ENCODE data around the gene KLHL34.

KLHL34 gene

DNA sequence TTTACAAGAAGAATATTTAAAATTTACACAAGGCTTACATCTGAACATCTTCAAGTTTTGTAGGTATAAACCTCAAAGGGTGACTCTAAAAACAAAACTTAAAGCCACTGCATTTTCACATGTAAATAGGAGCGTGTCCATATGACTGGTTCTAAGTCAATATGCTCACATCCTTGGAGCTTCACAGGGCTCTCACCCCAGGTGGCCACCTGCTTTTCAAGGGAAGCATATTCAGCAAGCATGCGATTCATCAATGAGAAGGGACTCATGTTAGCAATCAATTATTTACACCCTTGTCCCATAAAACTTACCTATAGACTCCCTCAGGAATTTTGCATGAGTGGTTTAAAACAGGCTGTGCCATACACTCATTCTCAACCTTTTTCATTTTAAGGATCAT lies 17.8 kb upstream of the KLHL34 start:
- H3K9me3 ChIP-seq (ENCODE audit: control insufficient read depth, low read length), result no peaks in the 10 kb centered on the region

DNA sequence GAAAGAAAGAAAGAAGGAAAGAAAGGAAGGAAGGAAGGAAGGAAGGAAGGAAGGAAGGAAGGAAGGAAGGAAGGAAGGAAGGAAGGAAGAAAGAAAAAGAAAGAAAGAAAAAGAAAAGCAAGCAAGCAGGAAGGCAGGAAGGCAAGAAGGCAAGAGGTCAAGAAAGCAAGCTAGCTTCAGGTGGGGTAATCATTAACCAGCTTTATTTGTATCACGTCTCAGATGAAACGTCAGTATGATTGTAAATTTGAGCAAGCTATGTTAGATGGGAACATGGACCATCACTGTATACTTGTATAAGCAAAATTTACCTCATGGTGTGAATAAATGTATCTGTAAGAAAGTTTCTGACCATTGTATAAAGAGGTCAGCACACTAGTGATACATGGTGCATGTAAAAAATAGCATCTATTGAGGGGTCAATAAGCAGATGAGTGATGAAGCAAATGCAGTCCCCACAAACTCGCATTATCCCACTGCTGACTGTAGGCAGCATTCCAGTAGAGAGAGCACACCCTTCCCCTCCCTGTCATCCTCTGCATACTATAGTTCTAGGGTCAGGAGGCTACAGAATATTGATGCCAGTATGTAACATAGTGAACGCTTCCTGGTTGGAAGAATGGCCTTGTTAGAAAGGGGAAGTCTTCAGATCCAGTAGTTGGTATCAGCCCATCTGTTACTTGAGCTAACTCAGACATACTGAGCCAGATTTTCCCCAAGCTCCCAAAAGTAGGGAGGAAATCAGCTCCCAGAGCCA lies 16.5 kb upstream of the KLHL34 start:
- Histone ChIP-seq H3K4me1 (ENCODE audit: control insufficient read depth, insufficient read depth, low read length) (no peaks in the 10 kb centered on the region), H3K9me3 (ENCODE audit: control insufficient read depth, low read length) (no peaks in the 10 kb centered on the region), H3K27me3 (ENCODE audit: control insufficient read depth, insufficient read depth, low read length, poor library complexity, severe bottlenecking) (no peaks in the 10 kb centered on the region), H3K4me3 (ENCODE audit: insufficient read depth, low read depth, low read length) (no peak overlapping the region), H3K36me3 (ENCODE audit: control insufficient read depth, insufficient read depth, low read length) (no peaks in the 10 kb centered on the region), H3K27ac (ENCODE audit: insufficient read depth, low read depth, low read length, poor library complexity, severe bottlenecking) (no peak overlapping the region)
- 87 to 98% methylated on average over 3 to 4 of the region's 4 CpGs for WGBS, 2 experiments

More for the DNA sequence above, 17.8 kb upstream of the KLHL34 start:
- Histone ChIP-seq H3K36me3 (ENCODE audit: control insufficient read depth, insufficient read depth, low read length) (no peaks in the 10 kb centered on the region), H3K4me1 (ENCODE audit: control insufficient read depth, insufficient read depth, low read length) (no peaks in the 10 kb centered on the region), H3K4me3 (ENCODE audit: insufficient read depth, low read depth, low read length) (no peak overlapping the region), H3K27me3 (ENCODE audit: control insufficient read depth, insufficient read depth, low read length, poor library complexity, severe bottlenecking) (no peaks in the 10 kb centered on the region), H3K27ac (ENCODE audit: insufficient read depth, low read depth, low read length, poor library complexity, severe bottlenecking) (no peak overlapping the region)
- WGBS, 2 experiments, result 47 to 49% methylated on average over 2 of the region's 2 CpGs

DNA sequence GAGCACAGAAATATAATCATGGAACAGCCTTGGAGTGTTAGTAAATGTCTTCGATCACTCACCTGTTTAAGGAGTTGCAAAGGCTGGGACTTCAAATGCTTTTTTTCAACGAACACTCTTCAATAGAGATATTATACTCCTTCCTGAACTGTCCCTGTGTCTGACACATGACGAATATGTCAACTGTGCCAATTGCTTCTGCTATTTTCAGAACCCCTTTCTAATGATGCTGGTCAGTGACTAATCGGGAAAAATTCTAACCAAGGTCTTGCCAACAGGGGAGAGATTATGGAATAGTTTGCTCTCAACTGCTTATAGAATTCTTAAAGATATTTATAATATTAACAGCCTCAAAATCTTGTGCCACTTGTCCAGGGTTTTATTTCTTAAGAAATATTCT lies 8.5 kb upstream of the KLHL34 start:
- 88 to 96% methylated on average over 3 to 4 of the region's 4 CpGs for WGBS, 2 experiments
- Histone ChIP-seq H3K27me3 (ENCODE audit: control insufficient read depth, insufficient read depth, low read length, poor library complexity, severe bottlenecking) (no peaks in the 10 kb centered on the region), H3K36me3 (ENCODE audit: control insufficient read depth, insufficient read depth, low read length) (no peaks in the 10 kb centered on the region), H3K27ac (ENCODE audit: insufficient read depth, low read depth, low read length, poor library complexity, severe bottlenecking) (no peak overlapping the region), H3K4me1 (ENCODE audit: control insufficient read depth, insufficient read depth, low read length) (no peaks in the 10 kb centered on the region), H3K9me3 (ENCODE audit: control insufficient read depth, low read length) (no peaks in the 10 kb centered on the region), H3K4me3 (ENCODE audit: insufficient read depth, low read depth, low read length) (no peak overlapping the region)

DNA sequence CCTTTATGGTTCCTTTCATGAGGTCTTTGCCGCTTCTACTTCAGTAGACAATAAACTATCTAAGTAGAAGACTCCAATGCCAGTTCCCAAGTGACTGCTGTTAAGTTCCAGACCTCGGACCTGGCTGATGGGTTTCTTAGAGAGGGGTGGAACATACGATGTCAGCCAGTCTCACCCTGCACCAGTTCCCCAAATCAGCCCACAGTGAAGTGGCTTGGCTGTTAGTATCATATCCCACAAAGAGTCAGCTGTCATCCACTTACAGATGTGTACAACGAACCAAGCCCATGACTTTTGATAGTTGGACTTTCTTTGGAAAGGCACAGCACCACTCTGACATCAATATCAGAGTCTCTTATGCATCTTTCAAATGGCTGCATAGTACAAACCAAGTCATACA lies 8.1 kb upstream of the KLHL34 start:
- Histone ChIP-seq H3K27me3 (ENCODE audit: control insufficient read depth, insufficient read depth, low read length, poor library complexity, severe bottlenecking) (no peaks in the 10 kb centered on the region), H3K27ac (ENCODE audit: insufficient read depth, low read depth, low read length, poor library complexity, severe bottlenecking) (no peak overlapping the region), H3K9me3 (ENCODE audit: control insufficient read depth, low read length) (no peaks in the 10 kb centered on the region), H3K4me3 (ENCODE audit: insufficient read depth, low read depth, low read length) (no peak overlapping the region), H3K4me1 (ENCODE audit: control insufficient read depth, insufficient read depth, low read length) (no peaks in the 10 kb centered on the region), H3K36me3 (ENCODE audit: control insufficient read depth, insufficient read depth, low read length) (no peaks in the 10 kb centered on the region)
- 93 to 94% methylated on average over 4 of the region's 4 CpGs for WGBS, 2 experiments

DNA sequence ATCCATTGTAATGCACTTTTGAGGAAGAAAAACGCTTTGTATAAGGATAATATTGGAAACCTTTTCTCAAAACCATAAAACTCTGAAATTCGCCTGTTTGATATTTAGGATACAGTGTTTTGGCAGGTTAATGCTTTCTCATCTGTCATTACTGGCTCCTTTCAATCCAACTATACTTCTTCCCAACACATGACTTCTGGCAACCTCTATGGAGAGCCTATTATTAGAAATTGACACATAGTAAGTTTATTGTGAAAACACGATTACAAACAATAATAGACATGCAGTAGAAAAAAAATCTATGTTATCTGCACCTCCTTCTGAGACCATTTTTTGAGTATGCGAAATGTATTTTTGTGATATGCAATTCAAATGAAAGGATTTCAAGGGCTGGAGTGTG lies 4.6 kb upstream of the KLHL34 start:
- no peak overlapping the region for H3K27ac ChIP-seq (ENCODE audit: insufficient read depth, low read depth, low read length, poor library complexity, severe bottlenecking)
- no peaks in the 10 kb centered on the region for H3K27me3 ChIP-seq (ENCODE audit: control insufficient read depth, insufficient read depth, low read length, poor library complexity, severe bottlenecking)
- no peaks in the 10 kb centered on the region for H3K9me3 ChIP-seq (ENCODE audit: control insufficient read depth, low read length)
- WGBS, 2 experiments, result 80 to 91% methylated on average over 1 to 2 of the region's 4 CpGs
- no peaks in the 10 kb centered on the region for H3K4me1 ChIP-seq (ENCODE audit: control insufficient read depth, insufficient read depth, low read length)
- H3K36me3 ChIP-seq (ENCODE audit: control insufficient read depth, insufficient read depth, low read length), result no peaks in the 10 kb centered on the region
- H3K4me3 ChIP-seq (ENCODE audit: insufficient read depth, low read depth, low read length), result no peak overlapping the region

DNA sequence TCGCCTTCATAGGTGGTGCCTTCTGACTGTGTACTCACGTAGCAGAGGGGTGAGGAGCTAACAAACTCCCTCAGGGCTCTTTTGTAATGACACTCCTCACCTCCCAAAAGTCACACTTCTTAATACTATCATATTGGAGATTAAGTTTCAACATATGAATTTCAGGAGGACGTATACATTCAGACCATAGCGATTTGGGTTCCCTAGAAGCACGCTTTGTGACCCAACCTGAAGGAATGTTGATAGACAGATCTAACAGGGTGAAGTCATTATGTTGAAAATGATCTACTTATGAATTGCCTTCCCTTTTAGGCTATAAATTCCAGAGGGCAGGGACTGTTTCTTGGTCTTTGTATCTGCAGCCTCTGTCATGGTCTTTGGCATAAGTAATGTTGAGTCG lies 3.2 kb upstream of the KLHL34 start:
- no peaks in the 10 kb centered on the region for H3K9me3 ChIP-seq (ENCODE audit: control insufficient read depth, low read length)
- H3K27me3 ChIP-seq (ENCODE audit: control insufficient read depth, insufficient read depth, low read length, poor library complexity, severe bottlenecking), result no peaks in the 10 kb centered on the region
- H3K4me1 ChIP-seq (ENCODE audit: control insufficient read depth, insufficient read depth, low read length), result no peaks in the 10 kb centered on the region
- 96 to 100% methylated on average over 4 to 6 of the region's 6 CpGs for whole genome bisulfite sequencing, 2 experiments
- no peak overlapping the region for H3K4me3 ChIP-seq (ENCODE audit: insufficient read depth, low read depth, low read length)
- no peaks in the 10 kb centered on the region for H3K36me3 ChIP-seq (ENCODE audit: control insufficient read depth, insufficient read depth, low read length)
- no peak overlapping the region for H3K27ac ChIP-seq (ENCODE audit: insufficient read depth, low read depth, low read length, poor library complexity, severe bottlenecking)

DNA sequence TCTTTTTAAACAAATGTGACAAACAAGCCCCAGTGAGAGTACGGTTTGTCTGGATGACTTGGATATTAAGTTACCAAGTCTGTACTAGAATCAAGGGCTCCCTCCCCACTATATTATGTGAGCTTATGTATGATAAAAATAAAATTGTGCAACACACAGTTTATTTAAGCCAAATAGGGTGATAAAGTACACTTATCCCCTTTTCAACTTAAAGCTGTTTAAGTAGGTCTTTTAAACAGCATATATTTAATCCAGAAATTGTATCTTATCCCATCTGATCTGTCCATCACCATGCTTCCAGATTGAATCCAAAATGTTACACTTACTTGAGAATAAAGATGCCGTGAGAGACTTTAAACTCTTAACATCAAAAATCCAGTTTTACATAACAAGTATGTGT lies 2.0 kb upstream of the KLHL34 start:
- WGBS, 2 experiments, result 100% methylated on average over 1 of the region's 2 CpGs; no CpG with 5 or more reads in 1 of the 2 experiments
- Histone ChIP-seq H3K9me3 (ENCODE audit: control insufficient read depth, low read length) (no peaks in the 10 kb centered on the region), H3K36me3 (ENCODE audit: control insufficient read depth, insufficient read depth, low read length) (no peaks in the 10 kb centered on the region), H3K27me3 (ENCODE audit: control insufficient read depth, insufficient read depth, low read length, poor library complexity, severe bottlenecking) (no peaks in the 10 kb centered on the region), H3K4me1 (ENCODE audit: control insufficient read depth, insufficient read depth, low read length) (no peaks in the 10 kb centered on the region), H3K27ac (ENCODE audit: insufficient read depth, low read depth, low read length, poor library complexity, severe bottlenecking) (no peak overlapping the region), H3K4me3 (ENCODE audit: insufficient read depth, low read depth, low read length) (no peak overlapping the region)

DNA sequence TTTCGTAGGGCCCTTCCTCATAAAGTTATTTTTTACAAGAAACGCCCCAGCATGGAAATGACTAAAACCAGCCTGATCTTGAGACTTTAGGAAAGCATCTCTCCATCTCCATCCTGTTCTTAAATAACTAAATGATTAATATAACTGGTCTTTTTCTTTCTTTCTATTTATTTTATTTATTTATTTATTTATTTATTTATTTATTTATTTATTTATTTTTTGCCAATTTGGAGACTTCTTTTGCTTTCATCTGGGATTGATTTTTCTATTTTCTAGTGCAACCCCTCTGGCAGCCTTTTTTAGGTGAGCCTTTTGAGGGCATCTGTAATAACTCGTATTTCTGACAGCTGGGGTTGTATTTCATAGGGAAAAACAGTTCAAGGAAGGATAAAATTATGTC lies 1.2 kb upstream of the KLHL34 start:
- Histone ChIP-seq H3K27ac (ENCODE audit: insufficient read depth, low read depth, low read length, poor library complexity, severe bottlenecking) (no peak overlapping the region), H3K4me1 (ENCODE audit: control insufficient read depth, insufficient read depth, low read length) (no peaks in the 10 kb centered on the region), H3K4me3 (ENCODE audit: insufficient read depth, low read depth, low read length) (no peak overlapping the region), H3K36me3 (ENCODE audit: control insufficient read depth, insufficient read depth, low read length) (no peaks in the 10 kb centered on the region), H3K9me3 (ENCODE audit: control insufficient read depth, low read length) (no peaks in the 10 kb centered on the region), H3K27me3 (ENCODE audit: control insufficient read depth, insufficient read depth, low read length, poor library complexity, severe bottlenecking) (no peaks in the 10 kb centered on the region)
- 90 to 93% methylated on average over 2 to 3 of the region's 3 CpGs for WGBS, 2 experiments

DNA sequence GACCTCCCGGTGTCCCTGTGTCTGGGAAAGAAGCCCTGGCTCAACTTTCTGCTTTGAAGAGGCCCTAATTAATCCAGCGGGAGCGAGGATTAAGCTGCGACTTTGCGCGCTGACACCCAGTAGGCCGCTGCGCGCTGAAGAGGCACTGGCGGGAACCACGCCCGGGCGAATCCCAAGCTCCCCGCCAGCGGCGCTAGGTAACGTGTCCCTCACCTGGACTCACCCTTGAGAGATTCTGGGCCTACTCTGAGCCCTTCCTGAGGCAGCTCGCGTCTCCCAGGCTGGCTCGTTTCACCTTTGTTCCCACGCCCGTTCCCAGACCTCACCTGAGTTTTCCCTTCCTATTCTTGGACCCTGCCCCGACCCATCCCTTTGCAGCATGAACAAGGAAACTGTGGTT lies 616 bp upstream of the KLHL34 start:
- H3K4me1 ChIP-seq (ENCODE audit: control insufficient read depth, insufficient read depth, low read length), result no peaks in the 10 kb centered on the region
- no peaks in the 10 kb centered on the region for H3K9me3 ChIP-seq (ENCODE audit: control insufficient read depth, low read length)
- 27 to 41% methylated on average over 23 of the region's 23 CpGs for WGBS, 2 experiments
- H3K27me3 ChIP-seq (ENCODE audit: control insufficient read depth, insufficient read depth, low read length, poor library complexity, severe bottlenecking), result no peaks in the 10 kb centered on the region
- H3K4me3 ChIP-seq (ENCODE audit: insufficient read depth, low read depth, low read length), result peak overlapping the region; percentile 29
- H3K36me3 ChIP-seq (ENCODE audit: control insufficient read depth, insufficient read depth, low read length), result no peaks in the 10 kb centered on the region
- no peak overlapping the region for H3K27ac ChIP-seq (ENCODE audit: insufficient read depth, low read depth, low read length, poor library complexity, severe bottlenecking)

DNA sequence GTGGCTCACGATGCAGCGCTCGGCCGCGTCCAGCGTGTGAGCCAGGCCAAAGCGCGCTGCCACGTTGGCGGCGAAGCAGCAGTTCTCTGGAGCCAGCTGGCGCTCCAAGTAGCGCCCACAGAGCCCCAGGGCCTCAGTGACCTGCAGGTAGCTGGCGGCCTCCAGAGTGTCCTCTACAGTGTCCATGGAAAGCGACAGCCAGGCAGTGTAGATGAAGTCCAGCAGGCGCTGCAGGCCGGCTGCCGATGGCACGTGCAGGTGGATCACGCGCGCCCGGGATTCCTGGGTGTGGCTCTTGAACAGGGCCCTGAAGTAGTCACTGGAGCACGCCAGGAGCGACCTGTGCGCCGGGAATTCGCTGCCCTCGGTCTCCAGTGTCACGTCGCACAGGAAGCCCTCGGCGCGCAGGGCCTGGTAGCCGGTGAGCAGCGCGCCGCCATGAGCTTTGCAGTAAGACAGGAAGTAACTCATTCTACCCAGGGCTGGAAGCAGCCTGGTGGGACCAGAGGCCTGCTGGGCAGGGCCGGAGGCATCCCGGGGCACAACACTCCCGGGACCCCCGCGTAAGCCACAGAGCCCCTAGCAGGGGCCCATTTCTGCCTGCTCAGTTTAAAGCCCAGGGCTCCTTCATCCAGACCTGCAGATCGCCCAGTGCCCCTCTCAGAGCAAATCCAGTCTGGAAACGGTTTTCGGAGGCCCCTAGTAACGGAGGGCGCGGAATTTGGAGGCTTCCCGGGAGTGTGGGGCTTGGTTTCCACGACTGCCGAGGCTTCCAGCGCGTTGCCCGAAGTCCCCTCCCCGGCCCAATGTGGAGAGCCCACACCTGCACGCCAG lies 595 bp downstream of the KLHL34 start:
- WGBS, 2 experiments, result 93 to 95% methylated on average over 57 of the region's 57 CpGs

More for the DNA sequence above, 595 bp downstream of the KLHL34 start:
- Histone ChIP-seq H3K4me1 (ENCODE audit: control insufficient read depth, insufficient read depth, low read length) (no peaks in the 10 kb centered on the region), H3K27me3 (ENCODE audit: control insufficient read depth, insufficient read depth, low read length, poor library complexity, severe bottlenecking) (no peaks in the 10 kb centered on the region), H3K9me3 (ENCODE audit: control insufficient read depth, low read length) (no peaks in the 10 kb centered on the region), H3K4me3 (ENCODE audit: insufficient read depth, low read depth, low read length) (no peak overlapping the region), H3K27ac (ENCODE audit: insufficient read depth, low read depth, low read length, poor library complexity, severe bottlenecking) (no peak overlapping the region), H3K36me3 (ENCODE audit: control insufficient read depth, insufficient read depth, low read length) (no peaks in the 10 kb centered on the region)
